ENCODE results near the gene TMEM95.

DNA sequence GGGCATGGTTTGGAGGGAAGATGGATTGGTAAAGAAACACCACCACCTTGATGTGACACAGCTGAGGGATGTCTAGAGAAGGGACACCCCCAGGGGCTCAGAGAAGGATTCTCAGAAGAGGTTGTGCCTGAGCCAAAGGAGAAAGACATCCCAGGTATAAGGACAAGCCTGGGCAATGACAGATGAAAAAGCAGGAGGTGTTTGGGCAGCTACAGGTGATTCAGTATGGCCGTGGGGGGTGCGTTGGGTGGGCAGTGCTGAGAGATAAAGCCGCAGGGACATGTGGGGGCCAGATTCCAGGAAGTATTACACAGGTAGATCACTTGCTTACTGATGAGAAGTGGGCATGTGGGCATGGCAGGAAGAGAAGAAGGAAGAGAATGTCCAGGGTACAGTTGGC lies 7.0 kb downstream of the TMEM95 start:
- TF ChIP-seq, protein P1, sequence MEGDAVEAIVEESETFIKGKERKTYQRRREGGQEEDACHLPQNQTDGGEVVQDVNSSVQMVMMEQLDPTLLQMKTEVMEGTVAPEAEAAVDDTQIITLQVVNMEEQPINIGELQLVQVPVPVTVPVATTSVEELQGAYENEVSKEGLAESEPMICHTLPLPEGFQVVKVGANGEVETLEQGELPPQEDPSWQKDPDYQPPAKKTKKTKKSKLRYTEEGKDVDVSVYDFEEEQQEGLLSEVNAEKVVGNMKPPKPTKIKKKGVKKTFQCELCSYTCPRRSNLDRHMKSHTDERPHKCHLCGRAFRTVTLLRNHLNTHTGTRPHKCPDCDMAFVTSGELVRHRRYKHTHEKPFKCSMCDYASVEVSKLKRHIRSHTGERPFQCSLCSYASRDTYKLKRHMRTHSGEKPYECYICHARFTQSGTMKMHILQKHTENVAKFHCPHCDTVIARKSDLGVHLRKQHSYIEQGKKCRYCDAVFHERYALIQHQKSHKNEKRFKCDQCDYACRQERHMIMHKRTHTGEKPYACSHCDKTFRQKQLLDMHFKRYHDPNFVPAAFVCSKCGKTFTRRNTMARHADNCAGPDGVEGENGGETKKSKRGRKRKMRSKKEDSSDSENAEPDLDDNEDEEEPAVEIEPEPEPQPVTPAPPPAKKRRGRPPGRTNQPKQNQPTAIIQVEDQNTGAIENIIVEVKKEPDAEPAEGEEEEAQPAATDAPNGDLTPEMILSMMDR (IDR thresholded peaks at IDR 0.05), result no peak
- no peak for TF ChIP-seq EZH2 (IDR thresholded peaks at IDR 0.05; ENCODE audit: borderline replicate concordance, insufficient read depth, low read depth, low read length, poor library complexity, severe bottlenecking)

Measured in B cell (primary cell).